Measurements from ENCODE around the gene FAM227B.

The FAM227B gene

GRCh38 chr15:49656734-49657133, 36.1 kb upstream of the FAM227B start:
- H3K36me3 ChIP-seq (ENCODE audit: insufficient read depth), result no peaks in the 10 kb centered on the region
- H3K4me2 ChIP-seq, result no peak overlapping the region
- H4K20me1 ChIP-seq (ENCODE audit: insufficient read depth), result no peaks in the 10 kb centered on the region
- H3K9ac ChIP-seq, result no peak overlapping the region
- no peak for TF ChIP-seq CTCF (conservative IDR thresholded peaks at IDR 0.05; ENCODE audit: low read depth, low read length)
- H3K79me2 ChIP-seq (ENCODE audit: insufficient read depth, low read depth), result no peaks in the 10 kb centered on the region
- no peak overlapping the region for H3K4me3 ChIP-seq (IDR thresholded peaks at IDR 0.05; ENCODE audit: insufficient read depth, low read depth, low read length)
- H3K4me1 ChIP-seq (ENCODE audit: low read depth, poor library complexity, severe bottlenecking), result no peaks in the 10 kb centered on the region
- no peak overlapping the region for H2AFZ ChIP-seq (ENCODE audit: low read depth)
- no peaks in the 10 kb centered on the region for H3K27me3 ChIP-seq (ENCODE audit: insufficient read depth, low read depth)
- H3K27ac ChIP-seq, result no peak overlapping the region

GRCh38 chr15:49652922-49653321, 32.3 kb upstream of the FAM227B start:
- TF ChIP-seq CTCF (conservative IDR thresholded peaks at IDR 0.05; ENCODE audit: low read depth, low read length), result no peak
- H3K79me2 ChIP-seq (ENCODE audit: insufficient read depth, low read depth), result no peaks in the 10 kb centered on the region
- H3K4me1 ChIP-seq (ENCODE audit: low read depth, poor library complexity, severe bottlenecking), result no peaks in the 10 kb centered on the region
- no peaks in the 10 kb centered on the region for H4K20me1 ChIP-seq (ENCODE audit: insufficient read depth)
- no peak overlapping the region for H3K9ac ChIP-seq
- no peaks in the 10 kb centered on the region for H3K27me3 ChIP-seq (ENCODE audit: insufficient read depth, low read depth)
- no peak overlapping the region for H3K4me2 ChIP-seq
- no peak overlapping the region for H3K27ac ChIP-seq
- H3K4me3 ChIP-seq (IDR thresholded peaks at IDR 0.05; ENCODE audit: insufficient read depth, low read depth, low read length), result no peak overlapping the region
- no peak overlapping the region for H2AFZ ChIP-seq (ENCODE audit: low read depth)
- no peaks in the 10 kb centered on the region for H3K36me3 ChIP-seq (ENCODE audit: insufficient read depth)

- no peak overlapping the region for H3K4me3 ChIP-seq (IDR thresholded peaks at IDR 0.05; ENCODE audit: insufficient read depth, low read depth, low read length)
- no peak for TF ChIP-seq CTCF (conservative IDR thresholded peaks at IDR 0.05; ENCODE audit: low read depth, low read length)
- no peak overlapping the region for H3K27ac ChIP-seq
Observed at GRCh38 chr15:49650676-49651075, 30.1 kb upstream of the FAM227B start.

GRCh38 chr15:49649987-49650386, 29.4 kb upstream of the FAM227B start:
- Histone ChIP-seq H2AFZ (ENCODE audit: low read depth) (no peak overlapping the region), H3K4me2 (no peak overlapping the region), H3K9ac (no peak overlapping the region), H3K27me3 (ENCODE audit: insufficient read depth, low read depth) (no peaks in the 10 kb centered on the region), H3K4me1 (ENCODE audit: low read depth, poor library complexity, severe bottlenecking) (no peaks in the 10 kb centered on the region), H3K4me3 (IDR thresholded peaks at IDR 0.05; ENCODE audit: insufficient read depth, low read depth, low read length) (no peak overlapping the region), H3K79me2 (ENCODE audit: insufficient read depth, low read depth) (no peaks in the 10 kb centered on the region), H3K36me3 (ENCODE audit: insufficient read depth) (no peaks in the 10 kb centered on the region), H3K27ac (no peak overlapping the region), H4K20me1 (ENCODE audit: insufficient read depth) (no peaks in the 10 kb centered on the region)
- no peak for TF ChIP-seq CTCF (conservative IDR thresholded peaks at IDR 0.05; ENCODE audit: low read depth, low read length)

More at GRCh38 chr15:49650676-49651075, 30.1 kb upstream of the FAM227B start:
- Histone ChIP-seq H2AFZ (ENCODE audit: low read depth) (no peak overlapping the region), H3K4me1 (ENCODE audit: low read depth, poor library complexity, severe bottlenecking) (no peaks in the 10 kb centered on the region), H3K36me3 (ENCODE audit: insufficient read depth) (no peaks in the 10 kb centered on the region), H3K27me3 (ENCODE audit: insufficient read depth, low read depth) (no peaks in the 10 kb centered on the region), H3K79me2 (ENCODE audit: insufficient read depth, low read depth) (no peaks in the 10 kb centered on the region), H4K20me1 (ENCODE audit: insufficient read depth) (no peaks in the 10 kb centered on the region), H3K9ac (no peak overlapping the region), H3K4me2 (no peak overlapping the region)

Measured in KMS-11 (cell line).